GM12878 (cell line): ENCODE measurements around the gene TMEM253. TPM values are rescaled to one million over a fixed set of nuclear protein-coding genes. Genes with fewer than 3 reads are reported as not detected.

Experiments used
- ATAC-seq: fragments of 200-7000 bp; cut with Tn5 transposase; 3 replicates; pipeline ENCODE4 v1.9.1; 2020; ENCODE audit warnings: mild to moderate bottlenecking, moderate library complexity
- BruUV-seq: library from RNA; stranded (reverse); fragments of 400-500 nt; replicated peaks from 2 replicates; lab custom pipeline; 2021; lab: Mats Ljungman, UMichigan
- CTCF ChIA-PET: fragments of 300-600 bp; sonication (Branson Sonifier 250); formaldehyde crosslinking; extraction: SDS; loops from one replicate; lab custom pipeline; 2021; ENCODE audit warnings: inconsistent platforms; lab: Yijun Ruan, JAX
- POLR2A ChIA-PET: fragments of 350-600 bp; formaldehyde crosslinking; extraction: SDS; loops from one replicate; lab custom pipeline; 2021; ENCODE audit warnings: inconsistent platforms; lab: Charles Lee
- RAD21 ChIA-PET: fragments of 300-600 bp; sonication (Branson Sonifier 250); formaldehyde crosslinking; loops from one replicate; lab custom pipeline; 2023; ENCODE audit warnings: antibody characterized with exemption; ENCODE audit not compliant: unreplicated experiment; lab: Charles Lee
- SMC1A ChIA-PET: fragments of 300-600 bp; sonication (Branson Sonifier 250); formaldehyde crosslinking; loops from one replicate; lab custom pipeline; 2023; ENCODE audit not compliant: unreplicated experiment, uncharacterized antibody; lab: Charles Lee
- DNase-seq: peaks from one replicate; pipeline ENCODE4 v3.0.0-alpha.2; 2011; ENCODE audit warnings: low read depth, low spot score
- FAIRE-seq: peaks from 3 replicates; lab custom pipeline; 2011; peaks lifted over from hg19 to GRCh38; lab: Jason Lieb, UNC
- H2AFZ ChIP-seq: 2 replicates; pipeline ENCODE4 v1.6.0; 2011; ENCODE audit warnings: low read depth, low read length, control low read depth; ENCODE audit not compliant: control insufficient read depth
- H3K27ac ChIP-seq: 2 replicates; pipeline ENCODE4 v1.5.1; 2011; ENCODE audit warnings: control low read depth; ENCODE audit not compliant: control insufficient read depth, insufficient read depth
- H3K27me3 ChIP-seq, 2 experiments: replicated peaks in 1 of 2; 2 replicates each; pipeline versions ENCODE4 v1.6.0 to v1.6.1; 2011; ENCODE audit warnings: low read length in 1 of 2; ENCODE audit not compliant: control insufficient read depth in 2 of 2, insufficient read depth in 2 of 2
- H3K36me3 ChIP-seq, 2 experiments: 2 replicates each; pipeline ENCODE4 v1.5.1; 2011; ENCODE audit warnings: low read length in 1 of 2; ENCODE audit not compliant: control insufficient read depth in 2 of 2, insufficient read depth in 2 of 2
- H3K4me1 ChIP-seq: 2 replicates; pipeline ENCODE4 v1.6.1; 2011; ENCODE audit warnings: mild to moderate bottlenecking, low read length, moderate library complexity, mixed read lengths; ENCODE audit not compliant: control insufficient read depth, insufficient read depth
- H3K4me2 ChIP-seq: 2 replicates; pipeline ENCODE4 v1.6.0; 2011; ENCODE audit warnings: control low read depth; ENCODE audit not compliant: control insufficient read depth, insufficient read depth
- H3K4me3 ChIP-seq: fragments of 200-600 bp; sonication (generic); 2 replicates; pipeline ENCODE4 v1.5.1; 2016
- H3K79me2 ChIP-seq: 2 replicates; pipeline ENCODE4 v1.6.0; 2011; ENCODE audit warnings: low read length; ENCODE audit not compliant: control insufficient read depth, insufficient read depth
- H3K9ac ChIP-seq: 2 replicates; pipeline ENCODE4 v1.8.0; 2011; ENCODE audit warnings: low read length, control low read depth, mixed read lengths; ENCODE audit not compliant: control insufficient read depth, insufficient read depth
- H3K9me3 ChIP-seq: replicated peaks from 3 replicates; pipeline ENCODE4 v1.5.1; 2011; ENCODE audit warnings: mild to moderate bottlenecking, low read length; ENCODE audit not compliant: control insufficient read depth, insufficient read depth
- H4K20me1 ChIP-seq: 2 replicates; pipeline ENCODE4 v1.6.0; 2011; ENCODE audit not compliant: control insufficient read depth, insufficient read depth
- ASH2L ChIP-seq: fragments of 300-600, 200-600 bp; sonication (generic); IDR thresholded peaks from 2 replicates; pipeline ENCODE4 v1.6.1; 2017; ENCODE audit warnings: low read depth, mild to moderate bottlenecking, borderline replicate concordance
- BCL11A ChIP-seq: IDR thresholded peaks from 2 replicates; pipeline ENCODE4 v1.6.1; 2011; ENCODE audit warnings: low read depth, low read length
- BCLAF1 ChIP-seq: fragments of 450-650 bp; IDR thresholded peaks from 2 replicates; pipeline ENCODE4 v1.6.1; 2017; ENCODE audit warnings: antibody characterized with exemption, mild to moderate bottlenecking, moderate library complexity
- CBFB ChIP-seq: IDR thresholded peaks from 2 replicates; pipeline ENCODE4 v1.6.1; 2016; ENCODE audit warnings: antibody characterized with exemption, low read depth
- HDAC6 ChIP-seq: fragments of 200-600 bp; sonication (generic); IDR thresholded peaks from one replicate; pipeline ENCODE4 v1.8.0; 2017; ENCODE audit warnings: antibody characterized with exemption; ENCODE audit not compliant: unreplicated experiment
- IKZF2 ChIP-seq, 2 experiments: fragments of 450-650 bp; IDR thresholded peaks; 2 replicates each; pipeline ENCODE4 v1.6.1; 2017; ENCODE audit warnings: mild to moderate bottlenecking in 2 of 2, moderate library complexity in 2 of 2
- IRF4 ChIP-seq: IDR thresholded peaks from 2 replicates; pipeline ENCODE4 v1.6.1; 2011; ENCODE audit warnings: low read depth, low read length
- MTA2 ChIP-seq: fragments of 450-650 bp; IDR thresholded peaks from 2 replicates; pipeline ENCODE4 v1.6.1; 2016; ENCODE audit warnings: low read depth, mild to moderate bottlenecking, moderate library complexity
- NBN ChIP-seq: fragments of 450-650 bp; IDR thresholded peaks from 2 replicates; pipeline ENCODE4 v1.6.1; 2016
- NR2C2 ChIP-seq: IDR thresholded peaks from 2 replicates; pipeline ENCODE4 v1.6.1; 2011; ENCODE audit warnings: borderline replicate concordance, low read depth; ENCODE audit not compliant: control insufficient read depth, insufficient read length
- NR2F1 ChIP-seq: fragments of 450-650 bp; conservative IDR thresholded peaks from 2 replicates; pipeline ENCODE4 v1.6.1; 2017; ENCODE audit warnings: mild to moderate bottlenecking
- RB1 ChIP-seq: fragments of 450-650 bp; formaldehyde crosslinking; IDR thresholded peaks from 2 replicates; pipeline ENCODE4 v1.6.1; 2017; ENCODE audit warnings: mild to moderate bottlenecking, borderline replicate concordance
- SP1 ChIP-seq: IDR thresholded peaks from one replicate; pipeline ENCODE4 v1.6.1; 2011; ENCODE audit warnings: low read depth, low read length
- SRF ChIP-seq, 2 experiments: IDR thresholded peaks; 2 replicates each; pipeline ENCODE4 v1.6.1; 2011; ENCODE audit warnings: low read depth in 2 of 2, low read length in 2 of 2, mild to moderate bottlenecking in 1 of 2, moderate library complexity in 1 of 2
- SUZ12 ChIP-seq: fragments of 200-600 bp; sonication (generic); IDR thresholded peaks from one replicate; pipeline ENCODE4 v1.6.1; 2018; ENCODE audit warnings: antibody characterized with exemption, mild to moderate bottlenecking; ENCODE audit not compliant: unreplicated experiment
- TARDBP ChIP-seq: IDR thresholded peaks from 2 replicates; pipeline ENCODE4 v1.6.1; 2016; ENCODE audit warnings: borderline replicate concordance
- TCF12 ChIP-seq: IDR thresholded peaks from 2 replicates; pipeline ENCODE4 v1.6.1; 2011; ENCODE audit warnings: low read depth, mild to moderate bottlenecking, low read length
- ZBED1 ChIP-seq: IDR thresholded peaks from 2 replicates; pipeline ENCODE4 v1.6.1; 2016; ENCODE audit warnings: borderline replicate concordance
- ZNF622 ChIP-seq: fragments of 450-650 bp; IDR thresholded peaks from 2 replicates; pipeline ENCODE4 v1.6.1; 2017; ENCODE audit warnings: mild to moderate bottlenecking, inconsistent platforms
- WGBS: methylation state at CpG from one replicate; pipeline ENCODE4 v1.1.6; 2016; ENCODE audit warnings: low lambda C conversion rate; ENCODE audit not compliant: insufficient replicate concordance, insufficient coverage; ENCODE audit errors: missing lambda C conversion rate; 5-methylcytosine and 5-hydroxymethylcytosine counted together
- in situ Hi-C: fragments of 300-500 bp; cut with MboI; formaldehyde crosslinking; loops from 9 replicates; pipeline ENCODE4 v1.14.3; 2018; ENCODE audit warnings: mixed read lengths
- intact Hi-C: fragments of 100-400 bp; cut with micrococcal nuclease; formaldehyde crosslinking; loops from one replicate; pipeline ENCODE4 v1.14.2; 2022; ENCODE audit not compliant: unreplicated experiment
- polyA plus RNA-seq, 11 experiments: library from polyadenylated mRNA; depleted of rRNA in 4 of 11; unstranded in 6 of 11; stranded (reverse) in 5 of 11; fragments of >200 nt; fragmentation: Nextera tagmentation in 4 of 11; fragmentation: Illumina TruSeq in 1 of 11; extraction: Ambion mirVana in 4 of 11; extraction: Trizol in 1 of 11; gene quantifications; 1 replicate in 1 of 11; 2 replicates in 10 of 11; pipeline versions ENCODE4 v1.2.1 to v1.2.3, GENCODE V29; 2011 to 2016; ENCODE audit warnings: inconsistent platforms in 2 of 11, missing spikeins in 2 of 11, low read depth in 1 of 11
- total RNA-seq, 4 experiments: library from RNA; depleted of rRNA in 3 of 4; stranded (reverse); fragments of >200 nt in 3 of 4; fragmentation: Illumina TruSeq in 1 of 4; extraction: Trizol in 1 of 4; gene quantifications; 2 replicates each; pipeline versions ENCODE4 v1.2.1 to v1.2.3, GENCODE V29; 2013 to 2021

Gene TMEM253
- total and polyA plus RNA-seq, 10 of the 15 experiments (the other 5 are each of a cell fraction or from before 2014, with no cell fraction given), result 0.11 to 0.48 TPM; not detected in 8

- Histone ChIP-seq H3K27ac (no peak overlapping the region), H3K36me3 (no peaks in the 10 kb centered on the region), H4K20me1 (no peaks in the 10 kb centered on the region; the same call in 1 of the 2 replicates), H2AFZ (no peak overlapping the region), H3K79me2 (no peaks in the 10 kb centered on the region), H3K9me3 (no peaks in the 10 kb centered on the region), H3K9ac (no peak overlapping the region), H3K4me2 (no peak overlapping the region), H3K4me1 (no peaks in the 10 kb centered on the region), H3K27me3 (no peaks in the 10 kb centered on the region; a peak in 2 of 4 replicates), H3K4me3 (no peak overlapping the region)
- ChIA-PET POLR2A (no interaction called here), SMC1A (interaction anchor here (0.7 to 1.2 kb wide), 2 partner anchors 10 to 13 kb away, joined by 3 read pairs; no protein-coding TSS in a partner anchor), CTCF (interaction anchor here (0.7 to 2.2 kb wide), 3 partner anchors 12 to 51 kb away, joined by 3 to 10 read pairs (median 7); no protein-coding TSS in a partner anchor), RAD21 (interaction anchor here (0.6 kb wide), 1 partner anchor 108 kb away, joined by 3 read pairs; no protein-coding TSS in a partner anchor)
- no TSS peak for BruUV-seq
- DNase-seq, result no peak
- TF ChIP-seq RB1 (no peak), SP1 (no peak), MTA2 (no peak), SUZ12 (no peak), NBN (no peak), SRF (IDR thresholded peaks at IDR 0.05; ENCODE audit: low read depth in 2 of 2, low read length in 2 of 2) (no peak), HDAC6 (no peak), IKZF2 (IDR thresholded peaks at IDR 0.05) (no peak), IRF4 (no peak), NR2F1 (no peak), BCLAF1 (no peak), ZNF622 (no peak), BCL11A (no peak), CBFB (no peak), ASH2L (no peak), TARDBP (no peak), NR2C2 (no peak), ZBED1 (no peak), TCF12 (no peak)
- no peak for FAIRE-seq
- in situ Hi-C loops (no loop called here), intact Hi-C loops (no loop called here)
- 64% methylated on average over 1 of the region's 1 CpG for WGBS
- ATAC-seq, result no peak
Measured at GRCh38 chr14:21123429-21123828, 22.6 kb downstream of the TMEM253 start.
